ENCODE data around the gene ELMOD3.
"Not testable (repeated sequence)": the region's sequence is repeated elsewhere in the genome, so short reads cannot be mapped to it uniquely, and the experiment has no call there.

ELMOD3 gene

GRCh38 chr2:85354286-85355072 is at the start of gene ELMOD3, which contains the start of gene RETSAT:
Gene ELMOD3 (plus strand): TSS chr2:85354769. CDS start chr2:85357199, 2,430 bp downstream.
Gene RETSAT (minus strand): TSS chr2:85354528. CDS start chr2:85354507, 21 bp downstream.
- peak; percentile 96 for DNase-seq

DNA sequence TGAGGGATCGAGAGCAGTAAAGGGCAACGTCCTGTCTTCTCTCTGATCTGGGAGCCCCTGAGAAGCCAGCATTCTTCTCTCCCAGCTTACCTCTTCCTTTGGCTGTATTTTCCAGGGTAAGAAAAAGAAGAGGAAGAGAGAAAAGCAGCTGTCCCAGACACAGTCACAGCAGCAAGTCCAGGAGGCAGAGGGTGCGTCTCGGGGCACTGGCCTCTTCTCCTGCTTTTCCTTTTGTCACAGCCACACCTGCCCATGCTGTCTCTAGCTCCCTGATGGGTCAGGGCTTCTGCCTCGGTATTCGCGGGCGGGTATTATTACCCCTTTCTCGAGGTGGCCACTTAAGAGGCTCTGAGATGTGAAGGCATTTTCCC is 47.1 kb upstream of the ELMOD3 start:
- DNase-seq, result no peak

DNA sequence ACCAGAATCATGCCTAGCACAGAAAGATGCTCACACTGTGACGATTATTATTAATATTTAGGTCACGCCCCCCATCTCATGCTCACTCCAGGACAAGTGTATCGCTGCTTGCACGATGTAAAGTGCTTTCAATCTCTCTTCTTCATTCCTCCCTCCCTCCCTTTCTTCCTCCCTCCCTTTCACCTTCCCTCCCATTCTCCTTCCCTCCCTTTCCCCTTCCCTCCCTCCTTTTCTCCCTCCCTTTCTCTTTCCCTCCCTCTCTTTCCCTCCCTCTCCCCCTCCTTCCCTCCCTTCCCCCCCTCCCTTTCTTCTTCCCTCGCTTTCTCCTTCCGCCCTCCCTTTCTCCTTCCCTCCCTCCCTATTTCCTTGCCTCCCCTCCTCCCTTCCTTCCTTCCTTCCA is 46.4 kb upstream of the ELMOD3 start:
- DNase-seq, result no peak

GRCh38 chr2:85308896-85309555 is 45.5 kb upstream of the ELMOD3 start:
- no peak for DNase-seq

DNA sequence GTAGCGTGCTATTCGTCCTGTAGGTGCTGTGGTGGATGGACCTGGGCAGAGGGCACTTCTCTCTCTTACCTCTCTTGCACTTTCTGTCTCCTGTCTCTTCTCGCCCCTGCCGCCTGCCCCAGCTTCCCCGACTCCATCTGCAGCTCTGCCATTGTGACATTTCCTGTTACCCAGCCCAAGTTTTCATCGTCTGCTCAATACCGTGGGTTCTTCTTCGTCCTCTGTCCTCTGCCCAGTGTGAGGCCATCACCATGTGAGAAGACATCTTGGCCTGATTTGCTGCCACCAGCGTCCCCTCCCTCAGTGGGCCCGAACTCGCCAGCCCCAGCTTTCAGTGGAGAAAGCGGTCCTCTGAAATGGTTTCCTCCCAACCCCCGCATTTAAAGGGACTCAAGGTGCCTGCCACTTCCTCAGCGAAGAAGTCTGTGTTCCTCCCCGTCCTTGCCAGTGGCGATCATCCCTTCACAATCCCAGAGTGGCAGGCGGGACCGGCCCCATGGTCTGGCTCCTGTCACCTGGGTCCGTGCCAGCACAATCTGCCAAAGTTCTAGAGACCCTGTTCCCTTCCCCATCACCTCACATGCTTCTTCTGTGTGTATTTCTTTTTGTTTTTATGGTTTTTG is 44.8 kb upstream of the ELMOD3 start:
- no peak for DNase-seq

DNA sequence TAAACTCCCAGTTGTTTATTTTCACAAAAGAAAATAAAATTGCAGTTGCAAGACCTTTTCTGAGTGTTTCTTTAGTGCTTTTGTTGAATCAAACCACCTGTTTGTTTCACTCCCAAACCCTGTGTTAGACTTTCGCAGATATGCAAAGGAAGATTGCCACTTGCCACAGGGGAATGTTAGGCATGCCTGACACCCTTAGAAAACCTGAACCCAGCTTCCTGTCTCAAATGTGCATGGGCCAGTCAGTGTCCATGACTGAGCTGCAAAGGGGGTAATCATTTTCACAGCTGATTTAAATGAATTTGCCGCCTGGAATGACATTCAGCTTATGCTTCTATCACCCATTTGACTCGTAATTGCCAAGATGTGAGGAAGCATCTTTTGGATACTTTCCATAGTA is 44.2 kb upstream of the ELMOD3 start:
- DNase-seq, result no peak

- DNase-seq, result no peak
Measured at GRCh38 chr2:85312404-85312803, 42.2 kb upstream of the ELMOD3 start.

DNA sequence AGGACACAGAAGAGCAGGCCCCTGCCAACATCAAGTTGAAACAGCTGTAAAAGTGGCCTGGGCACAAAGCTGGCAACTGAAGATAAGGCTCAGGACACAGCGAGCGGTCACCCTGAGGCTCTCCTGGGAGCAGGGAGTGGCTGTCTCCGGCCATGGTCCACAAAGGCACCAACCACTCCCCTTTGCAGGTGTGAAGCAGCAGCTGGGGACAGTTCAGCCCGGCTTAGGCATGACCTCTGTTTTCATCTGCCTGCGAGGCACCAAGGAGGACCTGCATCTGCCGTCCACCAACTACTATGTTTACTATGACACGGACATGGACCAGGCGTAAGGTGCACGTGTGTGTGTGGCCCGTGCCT is 39.7 kb upstream of the ELMOD3 start:
- DNase-seq, result no peak

DNA sequence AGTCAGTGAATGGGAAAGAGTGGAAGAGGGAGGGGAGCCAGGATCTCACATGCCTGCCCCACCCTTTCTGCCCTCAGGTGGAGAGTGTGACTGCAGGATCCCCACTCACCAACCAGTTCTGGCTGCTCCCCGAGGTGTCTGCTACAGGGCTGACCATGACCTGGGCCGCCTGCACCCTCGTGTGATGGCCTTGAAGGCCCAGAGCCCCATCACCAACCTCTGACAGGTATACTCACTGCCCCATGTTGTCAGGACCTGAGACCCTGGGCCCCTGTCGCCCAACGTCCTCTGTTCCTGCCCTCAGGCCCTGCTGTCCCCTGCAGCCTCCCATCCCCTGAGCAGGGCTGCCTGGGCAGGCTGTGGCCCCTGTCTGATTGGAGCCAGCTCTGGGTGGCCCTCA is 38.6 kb upstream of the ELMOD3 start:
- not testable (repeated sequence) for DNase-seq

GRCh38 chr2:85318222-85319074 is 36.1 kb upstream of the ELMOD3 start:
- no peak for DNase-seq

GRCh38 chr2:85319796-85320195 is 34.8 kb upstream of the ELMOD3 start:
- DNase-seq, result no peak

GRCh38 chr2:85323351-85323987 is 31.1 kb upstream of the ELMOD3 start:
- no peak for DNase-seq

DNA sequence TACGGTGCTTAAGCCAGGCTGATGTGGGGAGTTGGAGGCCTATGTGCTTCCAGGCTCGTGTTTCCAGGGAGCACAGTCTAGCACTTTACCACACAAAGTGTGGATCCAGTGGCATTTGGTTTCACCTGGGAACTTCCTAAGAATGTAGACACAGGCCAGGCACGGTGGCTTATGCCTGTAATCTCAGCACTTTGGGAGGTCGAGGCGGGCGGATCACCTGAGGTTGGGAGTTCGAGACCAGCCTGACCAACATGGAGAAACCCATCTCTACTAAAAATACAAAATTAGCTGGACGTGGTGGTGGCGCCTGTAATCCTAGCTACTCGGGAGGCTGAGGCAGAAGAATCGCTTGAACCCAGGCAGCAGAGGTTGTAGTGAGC is 30.6 kb upstream of the ELMOD3 start:
- not testable (repeated sequence) for DNase-seq

GRCh38 chr2:85324639-85325465 is 29.7 kb upstream of the ELMOD3 start:
- no peak for DNase-seq

DNA sequence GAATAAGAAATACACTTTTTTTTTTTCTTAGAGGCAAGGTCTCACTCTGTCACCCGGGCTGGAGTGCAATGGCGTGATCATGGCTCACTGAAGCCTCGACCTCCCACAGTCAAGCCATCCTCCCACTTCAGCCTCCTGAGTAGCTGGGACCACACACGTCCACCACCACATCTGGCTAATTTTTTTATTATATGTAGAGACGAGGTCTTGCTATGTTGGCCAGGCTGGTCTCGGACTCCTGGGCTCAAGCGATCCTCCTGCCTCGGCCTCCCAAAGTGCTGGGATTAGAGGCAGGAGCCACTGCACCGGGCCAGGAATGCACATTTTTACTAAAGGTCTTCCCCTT is 29.1 kb upstream of the ELMOD3 start:
- DNase-seq, result no peak

GRCh38 chr2:85326406-85327159 is 28.0 kb upstream of the ELMOD3 start:
- DNase-seq, result no peak

- DNase-seq, result no peak
Measured at GRCh38 chr2:85327160-85327821, 27.3 kb upstream of the ELMOD3 start.

DNA sequence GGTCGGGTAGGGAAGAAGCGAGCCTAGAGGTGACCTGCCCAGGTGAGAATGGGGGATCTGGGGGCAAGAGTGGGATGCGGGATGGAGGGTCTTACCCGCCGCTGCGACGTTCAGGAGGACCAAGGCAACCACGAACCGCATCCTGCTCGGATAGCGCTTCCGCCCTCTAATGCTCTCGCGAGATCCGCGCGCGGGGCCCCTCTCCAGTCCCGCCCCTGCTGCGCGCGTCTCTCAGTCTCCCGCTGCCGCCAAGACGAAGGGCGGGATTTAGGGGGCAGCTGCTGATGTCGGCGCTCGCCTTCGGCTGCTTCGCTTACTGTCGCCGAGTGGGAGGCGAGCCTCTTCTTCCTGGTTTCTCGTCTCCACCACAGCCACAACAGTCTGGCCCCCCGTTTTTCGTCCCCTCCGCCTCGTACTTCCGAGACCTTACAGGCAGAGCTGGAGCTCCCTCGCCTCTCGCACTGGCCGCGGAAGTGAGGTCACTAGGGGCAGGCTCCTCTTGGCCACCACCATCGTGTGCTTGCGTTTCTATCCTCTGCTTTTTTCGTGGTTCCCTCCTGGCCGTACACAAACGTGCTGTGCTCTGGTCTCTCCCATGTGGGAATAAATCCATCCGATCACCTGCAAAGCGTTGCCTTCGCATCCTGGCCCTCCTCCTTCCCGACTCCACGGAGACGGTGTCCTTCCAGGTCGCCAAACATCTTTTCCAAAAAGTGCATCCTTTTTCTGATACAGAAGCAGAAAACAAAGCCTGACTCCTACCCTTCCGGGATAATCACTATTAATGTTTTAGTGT is 26.5 kb upstream of the ELMOD3 start, which contains the start of gene TGOLN2:
TSS of gene TGOLN2 (minus strand) at position 168 of the 796 bp plus-strand sequence. CDS start at position 141, 27 bp downstream.
- DNase-seq, result peak; percentile 93

DNA sequence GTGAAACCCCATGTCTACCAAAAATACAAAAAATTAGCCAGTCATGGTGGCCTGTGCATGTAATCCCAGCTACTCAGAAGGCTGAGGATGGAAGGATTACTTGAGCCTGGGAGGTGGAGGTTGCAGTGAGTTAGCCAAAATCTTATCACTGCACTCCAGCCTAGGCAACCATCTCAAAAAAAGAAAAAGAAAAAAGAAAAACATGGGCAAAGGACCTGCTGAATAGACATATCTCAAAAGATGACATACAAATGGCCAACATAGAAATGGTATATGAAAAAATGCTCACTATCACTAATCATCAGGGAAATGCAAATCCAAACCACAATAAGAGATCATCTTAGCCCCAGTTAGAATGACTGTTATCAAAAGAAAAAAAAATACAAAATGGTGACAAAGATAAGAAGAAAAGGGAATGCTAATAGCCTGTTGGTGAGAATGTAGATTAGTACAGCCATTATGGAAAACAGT is 25.4 kb upstream of the ELMOD3 start:
- DNase-seq, result no peak

Measured in NCI-H1436 (cell line).